ENCODE results near the gene ZCCHC14. TPM values are rescaled to one million over a fixed set of nuclear protein-coding genes. Genes with fewer than 3 reads are reported as not detected.

Gene ZCCHC14
- total and polyA plus RNA-seq, 2 of the 8 experiments (the other 6 are each of a cell fraction or from before 2014, with no cell fraction given), result 8.2 to 28.2 TPM

- ChIA-PET CTCF (ENCODE audit: partially characterized antibody) (interaction anchor here (0.6 to 2.6 kb wide), 9 partner anchors 10 to 239 kb away, joined by 3 to 11 read pairs (median 3); no protein-coding TSS in a partner anchor), POLR2A (ENCODE audit: partially characterized antibody) (interaction anchor here (1.2 to 1.3 kb wide), 2 partner anchors 16 to 158 kb away, joined by 3 to 4 read pairs; no protein-coding TSS in a partner anchor)
- DNase-seq (ENCODE audit: low read depth in 1 of 2, low spot score in 2 of 2), result no peak
- no peak overlapping the region for H4K5ac ChIP-seq (ENCODE audit: insufficient read length, low read depth, low read length)
- H3K79me1 ChIP-seq (ENCODE audit: low read depth, low read length), result no peaks in the 10 kb centered on the region; the same call in 1 of the 2 replicates
- H3K18ac ChIP-seq (ENCODE audit: extremely low read depth, low read length), result no peak overlapping the region
- H4K91ac ChIP-seq (replicated peaks; ENCODE audit: insufficient read length, low read length), result no peak overlapping the region
- H3K27ac ChIP-seq (ENCODE audit: low read depth, low read length), result no peak overlapping the region
- no peak overlapping the region for H2BK12ac ChIP-seq (ENCODE audit: low read depth, low read length)
- no peak overlapping the region for H2AK5ac ChIP-seq (ENCODE audit: low read depth, low read length)
- H3K4me2 ChIP-seq (ENCODE audit: insufficient read depth in 1 of 2, low read depth in 2 of 2, low read length in 2 of 2), result no peak overlapping the region
- H3K4me3 ChIP-seq (ENCODE audit: extremely low read depth in 1 of 4, insufficient read depth in 2 of 4, low read depth in 3 of 4, low read length in 4 of 4), result no peak overlapping the region
- no peak overlapping the region for H3K23ac ChIP-seq (ENCODE audit: insufficient read length)
- TF ChIP-seq, protein P1, sequence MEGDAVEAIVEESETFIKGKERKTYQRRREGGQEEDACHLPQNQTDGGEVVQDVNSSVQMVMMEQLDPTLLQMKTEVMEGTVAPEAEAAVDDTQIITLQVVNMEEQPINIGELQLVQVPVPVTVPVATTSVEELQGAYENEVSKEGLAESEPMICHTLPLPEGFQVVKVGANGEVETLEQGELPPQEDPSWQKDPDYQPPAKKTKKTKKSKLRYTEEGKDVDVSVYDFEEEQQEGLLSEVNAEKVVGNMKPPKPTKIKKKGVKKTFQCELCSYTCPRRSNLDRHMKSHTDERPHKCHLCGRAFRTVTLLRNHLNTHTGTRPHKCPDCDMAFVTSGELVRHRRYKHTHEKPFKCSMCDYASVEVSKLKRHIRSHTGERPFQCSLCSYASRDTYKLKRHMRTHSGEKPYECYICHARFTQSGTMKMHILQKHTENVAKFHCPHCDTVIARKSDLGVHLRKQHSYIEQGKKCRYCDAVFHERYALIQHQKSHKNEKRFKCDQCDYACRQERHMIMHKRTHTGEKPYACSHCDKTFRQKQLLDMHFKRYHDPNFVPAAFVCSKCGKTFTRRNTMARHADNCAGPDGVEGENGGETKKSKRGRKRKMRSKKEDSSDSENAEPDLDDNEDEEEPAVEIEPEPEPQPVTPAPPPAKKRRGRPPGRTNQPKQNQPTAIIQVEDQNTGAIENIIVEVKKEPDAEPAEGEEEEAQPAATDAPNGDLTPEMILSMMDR (IDR thresholded peaks at IDR 0.05; ENCODE audit: control extremely low read depth in 1 of 3, insufficient read depth in 1 of 3, low read depth in 1 of 3, low read length in 3 of 3), result no peak
- H2BK5ac ChIP-seq (ENCODE audit: low read depth, low read length), result no peak overlapping the region
- H4K8ac ChIP-seq (ENCODE audit: extremely low read depth, insufficient read depth, low read length), result no peak overlapping the region
- H2BK20ac ChIP-seq (ENCODE audit: low read length), result no peak overlapping the region
- no peaks in the 10 kb centered on the region for H3K9me3 ChIP-seq (ENCODE audit: insufficient read depth in 2 of 2, low read depth in 1 of 2, low read length in 1 of 2)
- no peak overlapping the region for H3K14ac ChIP-seq (ENCODE audit: insufficient read length)
- H3K56ac ChIP-seq (replicated peaks; ENCODE audit: insufficient read length, low read depth, low read length), result no peak overlapping the region
- H3K4ac ChIP-seq (replicated peaks; ENCODE audit: insufficient read length, low read depth, low read length), result no peak overlapping the region
- peaks cover 5 to 51% (median 35%) of the 10 kb centered on the region in 4 experiments for H3K36me3 ChIP-seq (ENCODE audit: control insufficient read depth in 2 of 4, insufficient read depth in 4 of 4, low read length in 3 of 4)
- H2BK15ac ChIP-seq (ENCODE audit: low read length), result no peak overlapping the region
- no peaks in the 10 kb centered on the region for H3K79me2 ChIP-seq (ENCODE audit: control insufficient read depth in 1 of 2, insufficient read depth in 2 of 2, low read length in 2 of 2)
- no peak overlapping the region for H2AFZ ChIP-seq (ENCODE audit: low read length)
- WGBS, 2 experiments (ENCODE audit: extremely low coverage in 1 of 2, insufficient coverage in 1 of 2, insufficient read length in 1 of 2, insufficient replicate concordance in 2 of 2, low coverage in 1 of 2, low lambda C conversion rate in 2 of 2, missing lambda C conversion rate in 1 of 2), result 92% methylated on average over 31 of the region's 31 CpGs; no CpG with 5 or more reads in 1 of the 2 experiments
- no peaks in the 10 kb centered on the region for H3K23me2 ChIP-seq (ENCODE audit: low read depth, low read length)
- FAIRE-seq, result no peak
- H3K9ac ChIP-seq (replicated peaks in 1 of 4; ENCODE audit: extremely low read depth in 1 of 4, low read depth in 3 of 4, low read length in 3 of 4), result no peak overlapping the region
- no peak overlapping the region for H2BK120ac ChIP-seq (replicated peaks; ENCODE audit: low read depth, low read length)
- H4K20me1 ChIP-seq (replicated peaks in 1 of 2; ENCODE audit: control insufficient read depth in 1 of 2, insufficient read depth in 2 of 2, low read length in 2 of 2), result peaks cover 0 to 5% of the 10 kb centered on the region in 2 experiments
- no peaks in the 10 kb centered on the region for H3K4me1 ChIP-seq (replicated peaks in 1 of 4; ENCODE audit: control insufficient read depth in 3 of 4, insufficient read depth in 4 of 4, low read length in 3 of 4)
- H3K27me3 ChIP-seq (replicated peaks in 1 of 4; ENCODE audit: control insufficient read depth in 3 of 4, extremely low read depth in 1 of 4, insufficient read depth in 3 of 4, low read length in 3 of 4), result no peaks in the 10 kb centered on the region
These were observed 80.3 kb downstream of the ZCCHC14 start for GRCh38 chr16:87412371-87412995.
